HL-60/S4 treated with retinoic acid at 250 ng/mL for 4 days and 3 days (cell line): ENCODE data around the gene RSU1.
"Not testable (repeated sequence)": the region's sequence is repeated elsewhere in the genome, so short reads cannot be mapped to it uniquely, and the experiment has no call there.

Experiments used
- in situ Hi-C: fragments of 300-500 bp; cut with MboI; formaldehyde crosslinking; loops from 2 replicates; pipeline ENCODE4 v1.7.0; 2022; ENCODE audit warnings: low sequenced_read_pairs

The RSU1 gene

DNA sequence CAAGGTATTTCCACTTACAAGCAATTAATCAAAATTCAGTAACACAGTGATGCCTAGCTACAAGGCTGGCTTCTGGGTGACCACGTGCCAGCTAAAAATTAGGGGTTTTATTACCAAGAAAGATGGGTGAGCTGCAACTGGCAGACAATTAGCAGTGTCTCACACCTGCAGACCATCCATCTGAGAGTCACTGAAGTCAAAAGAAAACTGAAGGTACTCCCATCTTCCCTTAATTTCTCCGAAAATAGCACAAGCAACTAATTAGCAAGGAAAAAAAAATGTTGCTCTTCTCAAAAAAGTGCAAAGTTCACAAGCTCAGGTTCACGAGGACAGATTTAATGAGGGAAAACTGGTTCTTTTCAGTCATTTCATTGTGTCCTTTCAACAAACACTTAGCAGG lies 28.4 kb downstream of the RSU1 start:
- in situ Hi-C loops = loop anchor here (25.0 kb wide), 1 partner anchor 901 kb away; no protein-coding TSS in a partner anchor

DNA sequence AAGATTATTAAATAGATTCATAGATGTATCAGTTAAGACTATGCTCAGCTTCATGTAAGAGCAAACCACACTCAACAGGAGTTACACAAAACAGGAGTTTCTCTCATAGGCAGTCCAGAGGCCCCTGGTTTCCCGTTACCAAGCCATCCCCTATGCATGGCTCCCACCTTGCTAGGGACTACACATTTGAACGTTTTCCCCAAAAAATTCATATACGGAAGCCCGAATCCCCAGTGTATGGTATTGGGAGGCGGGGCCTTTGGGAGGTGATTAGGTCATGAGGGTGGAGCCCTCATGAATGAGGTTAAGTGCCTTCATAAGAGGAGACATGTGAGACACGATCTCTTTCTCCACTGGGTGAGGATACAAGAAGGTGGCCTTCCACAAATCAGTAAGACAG lies 29.1 kb downstream of the RSU1 start:
- in situ Hi-C loops = loop anchor here (25.0 kb wide), 1 partner anchor 901 kb away; no protein-coding TSS in a partner anchor

DNA sequence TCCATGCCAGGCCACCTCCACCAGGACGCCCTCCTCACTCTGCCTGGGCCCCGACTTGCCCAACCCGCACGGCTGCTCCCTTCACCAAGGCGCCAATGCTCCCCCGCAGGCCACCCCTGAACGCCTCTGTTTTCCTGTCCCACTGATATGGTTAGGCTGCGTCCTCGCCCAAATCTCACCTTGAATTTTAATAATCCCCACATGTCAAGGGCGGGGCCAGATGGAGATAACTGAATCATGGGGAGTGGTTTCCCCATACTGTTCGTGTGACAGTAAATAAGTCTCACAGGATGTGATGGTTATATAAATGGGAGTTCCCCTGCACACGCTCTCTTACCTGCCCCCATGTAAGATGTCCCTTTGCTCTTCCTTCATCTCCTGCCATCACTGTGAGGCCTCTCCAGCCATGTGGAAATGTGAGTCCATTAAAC lies 29.8 kb downstream of the RSU1 start:
- in situ Hi-C loops = loop anchor here (25.0 kb wide), 1 partner anchor 900 kb away; no protein-coding TSS in a partner anchor

DNA sequence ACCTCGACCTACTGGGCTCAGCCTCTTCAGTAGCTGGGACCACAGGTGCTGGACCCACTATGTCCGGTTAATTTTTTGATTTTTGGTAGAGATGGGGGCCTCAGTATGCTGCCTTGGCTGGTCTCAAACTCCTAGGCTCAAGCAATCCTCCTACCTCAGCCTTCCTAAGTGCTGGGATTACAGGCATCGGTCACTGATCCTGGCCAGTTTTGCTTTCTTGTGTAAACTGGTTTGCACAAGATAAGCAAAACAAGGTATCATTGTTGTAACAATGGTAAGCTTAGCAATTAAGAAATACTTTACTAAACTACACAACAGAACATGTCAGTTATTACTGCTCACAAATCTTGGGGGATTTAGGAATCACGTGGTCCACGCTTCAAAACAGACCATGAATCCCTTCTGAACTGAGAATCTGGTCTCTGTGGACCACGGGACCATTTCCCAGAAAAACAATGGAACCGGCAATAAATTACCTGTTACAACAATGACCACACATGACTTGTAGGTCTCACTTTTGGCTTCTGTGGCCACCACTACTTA lies 36.8 kb downstream of the RSU1 start:
- in situ Hi-C loops = loop anchor here (25.0 kb wide), 1 partner anchor 893 kb away; no protein-coding TSS in a partner anchor

DNA sequence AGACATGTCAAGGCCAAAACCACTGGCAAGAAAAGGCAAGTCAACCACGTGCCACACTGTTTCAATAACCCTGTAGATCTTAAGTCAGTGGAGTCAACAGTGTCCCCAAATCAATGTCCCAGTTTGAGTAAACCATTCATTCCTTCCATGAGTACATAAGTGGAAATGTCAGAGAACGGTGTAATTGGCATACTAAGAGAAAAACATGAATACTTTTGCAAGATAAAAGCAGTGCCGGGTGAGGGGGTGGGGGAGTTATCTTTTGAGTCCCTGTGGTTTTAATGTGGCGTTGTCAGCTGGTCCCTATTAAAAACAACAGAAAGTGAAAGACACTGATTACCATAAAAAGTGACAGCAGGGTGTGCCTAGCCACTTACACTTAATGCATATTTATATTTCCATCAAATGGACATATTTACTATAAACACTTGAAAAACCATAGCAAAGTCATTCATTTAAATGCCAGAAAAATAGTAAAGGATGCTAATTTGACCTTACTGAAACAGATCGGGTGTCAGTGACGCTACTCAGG lies 37.8 kb downstream of the RSU1 start:
- in situ Hi-C loops = loop anchor here (25.0 kb wide), 1 partner anchor 892 kb away; no protein-coding TSS in a partner anchor

DNA sequence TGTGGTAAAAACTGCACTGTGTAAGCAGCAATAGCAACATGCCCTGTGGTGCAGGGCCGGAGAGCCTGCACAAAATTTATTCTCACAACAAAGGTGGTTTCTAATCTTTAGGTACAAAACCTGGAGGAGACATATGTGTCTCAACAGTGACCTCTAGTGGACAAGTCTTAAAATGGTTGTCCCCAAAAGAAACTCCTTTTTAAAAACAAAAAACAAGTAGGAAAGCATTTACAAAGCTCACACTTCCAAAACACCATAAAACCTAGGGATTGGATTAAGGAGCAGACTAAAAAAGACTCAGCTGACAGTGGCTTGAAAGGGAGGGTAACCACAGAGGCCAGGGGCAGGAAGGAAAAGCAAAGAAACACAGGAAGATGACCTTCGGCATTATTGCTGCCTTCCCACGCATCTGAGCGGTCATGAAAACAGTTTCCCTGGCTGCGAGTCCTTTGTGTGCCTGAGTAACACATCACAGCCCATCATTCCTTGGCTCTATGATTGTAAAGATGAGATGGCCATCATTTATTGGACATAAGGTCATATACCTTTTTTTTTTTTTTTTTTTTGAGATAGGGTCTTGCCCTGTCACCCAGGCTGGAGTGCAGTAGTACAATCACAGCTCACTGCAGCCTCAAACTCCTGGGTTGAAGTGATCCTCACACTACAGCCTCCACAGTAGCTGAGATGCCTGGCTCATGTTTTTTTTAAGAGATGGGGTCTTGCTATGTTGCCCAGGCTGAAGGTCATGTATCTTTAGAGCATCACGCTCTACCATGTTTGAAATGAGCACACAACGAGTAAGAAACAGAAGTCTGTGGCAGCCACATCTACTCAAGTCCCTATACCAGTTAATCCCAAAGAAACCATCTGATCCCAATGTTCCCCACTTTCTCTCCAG lies 39.5 kb downstream of the RSU1 start:
- in situ Hi-C loops = loop anchor here (25.0 kb wide), 1 partner anchor 890 kb away; no protein-coding TSS in a partner anchor

DNA sequence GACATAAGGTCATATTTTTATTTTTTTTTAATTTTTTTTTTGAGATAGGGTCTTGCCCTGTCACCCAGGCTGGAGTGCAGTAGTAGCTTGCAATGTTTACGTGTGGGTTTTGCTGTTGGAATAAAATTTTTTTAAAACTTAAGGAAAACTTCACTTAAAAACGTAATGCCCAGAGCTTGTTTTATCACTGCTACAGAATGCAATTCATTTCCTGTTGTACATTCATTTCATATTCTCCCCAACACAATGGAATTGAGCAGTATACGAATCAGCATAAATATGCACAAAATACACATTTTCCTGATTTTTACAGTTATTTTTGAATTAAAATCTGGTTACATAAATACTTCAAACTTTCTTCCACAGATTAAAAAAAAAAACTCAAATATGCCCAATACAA lies 40.3 kb downstream of the RSU1 start:
- in situ Hi-C loops = loop anchor here (25.0 kb wide), 1 partner anchor 890 kb away; no protein-coding TSS in a partner anchor

DNA sequence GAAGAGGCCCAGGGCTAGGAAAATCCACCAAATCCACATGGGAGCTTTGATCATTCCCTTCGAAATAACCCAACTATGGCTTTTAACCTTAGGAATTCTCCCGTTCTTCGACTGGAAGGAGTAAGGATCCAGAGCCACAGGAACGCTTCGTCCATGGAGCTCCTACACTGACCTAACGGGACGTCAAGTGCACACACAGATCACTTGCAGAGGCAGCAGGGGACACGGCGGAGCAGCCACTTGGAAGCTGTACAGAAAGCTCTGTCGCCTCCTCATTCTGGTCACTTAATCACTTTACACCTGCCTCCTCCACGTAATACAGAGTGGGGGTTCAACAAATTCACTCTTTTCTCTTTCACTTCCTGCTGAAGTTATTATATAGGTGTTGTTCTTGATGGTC lies 43.9 kb downstream of the RSU1 start:
- in situ Hi-C loops = no loop called here

DNA sequence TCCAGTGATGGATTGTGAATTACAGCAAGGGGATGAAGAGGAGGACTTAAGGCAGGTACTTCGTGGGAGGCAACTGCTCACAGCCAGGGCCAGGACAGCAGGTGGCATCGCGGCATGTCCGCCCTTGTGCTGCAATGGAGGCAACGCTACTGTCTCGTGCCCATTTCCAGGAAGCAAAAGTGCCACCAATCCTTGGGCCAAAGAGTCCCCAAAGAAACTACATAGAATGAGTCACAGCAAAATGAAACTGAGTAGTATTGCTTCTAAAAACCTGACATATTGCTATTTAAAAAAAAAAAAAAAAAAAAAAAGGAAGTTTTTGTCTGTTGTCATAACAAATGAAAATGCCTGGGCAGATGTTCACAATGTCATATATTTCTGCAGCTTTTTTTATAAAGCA lies 46.6 kb downstream of the RSU1 start:
- in situ Hi-C loops = no loop called here

DNA sequence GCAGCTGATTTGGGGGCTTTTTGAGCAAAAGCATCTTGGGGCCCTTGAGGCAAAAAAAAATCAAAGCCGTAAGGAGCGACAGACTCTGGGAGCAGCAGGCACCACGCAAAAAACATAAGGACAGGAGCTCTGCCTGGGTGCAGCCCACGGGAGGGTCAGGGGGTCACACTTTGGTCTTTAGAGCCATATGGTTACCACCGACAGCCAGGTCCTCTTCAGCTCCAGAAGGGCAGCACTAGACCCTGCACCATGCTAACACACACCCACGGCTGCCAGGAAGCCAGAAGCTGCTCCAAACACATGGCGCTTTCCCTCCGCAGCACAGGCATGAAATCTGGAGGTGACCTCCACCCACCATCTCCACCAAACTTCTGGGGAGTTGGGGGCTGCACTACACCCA lies 47.1 kb downstream of the RSU1 start:
- in situ Hi-C loops = no loop called here

DNA sequence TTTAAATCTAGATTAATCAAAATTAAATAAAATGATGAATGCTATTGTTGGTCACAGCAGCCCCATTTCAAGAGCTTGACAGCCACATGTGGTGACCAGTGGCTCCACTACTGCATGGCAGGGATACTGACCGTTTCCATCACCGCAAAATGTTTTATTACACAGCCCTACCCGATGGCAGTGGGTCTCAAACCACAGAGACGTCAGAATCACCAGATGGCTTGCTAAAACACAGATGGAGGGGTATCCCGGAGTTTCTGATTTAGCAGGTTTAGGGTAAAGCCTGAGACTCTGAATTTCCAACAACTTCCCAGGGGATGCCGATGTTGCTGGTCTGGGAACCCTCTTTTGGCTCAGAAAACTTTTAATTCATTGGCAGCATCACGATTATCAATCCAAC lies 47.9 kb downstream of the RSU1 start:
- in situ Hi-C loops = no loop called here

DNA sequence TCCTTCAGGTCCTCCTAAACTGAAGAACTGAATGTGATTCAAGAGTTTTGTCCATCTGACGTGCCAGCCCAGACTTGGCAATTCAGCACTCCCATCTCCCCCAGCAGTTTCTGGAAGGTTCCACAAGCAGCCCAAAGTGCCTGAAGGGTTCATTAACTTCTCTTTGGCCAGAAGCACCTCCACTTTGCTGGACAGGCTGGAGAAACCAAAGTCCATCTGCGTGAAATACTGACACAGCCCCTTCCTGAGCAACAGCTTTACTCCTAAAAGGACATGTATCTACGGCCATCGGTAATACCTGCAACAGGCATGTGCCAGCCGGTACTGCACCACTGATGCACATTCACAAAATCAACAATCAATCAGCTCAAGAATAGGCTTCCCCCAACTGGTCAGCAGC lies 48.5 kb downstream of the RSU1 start:
- in situ Hi-C loops = no loop called here

DNA sequence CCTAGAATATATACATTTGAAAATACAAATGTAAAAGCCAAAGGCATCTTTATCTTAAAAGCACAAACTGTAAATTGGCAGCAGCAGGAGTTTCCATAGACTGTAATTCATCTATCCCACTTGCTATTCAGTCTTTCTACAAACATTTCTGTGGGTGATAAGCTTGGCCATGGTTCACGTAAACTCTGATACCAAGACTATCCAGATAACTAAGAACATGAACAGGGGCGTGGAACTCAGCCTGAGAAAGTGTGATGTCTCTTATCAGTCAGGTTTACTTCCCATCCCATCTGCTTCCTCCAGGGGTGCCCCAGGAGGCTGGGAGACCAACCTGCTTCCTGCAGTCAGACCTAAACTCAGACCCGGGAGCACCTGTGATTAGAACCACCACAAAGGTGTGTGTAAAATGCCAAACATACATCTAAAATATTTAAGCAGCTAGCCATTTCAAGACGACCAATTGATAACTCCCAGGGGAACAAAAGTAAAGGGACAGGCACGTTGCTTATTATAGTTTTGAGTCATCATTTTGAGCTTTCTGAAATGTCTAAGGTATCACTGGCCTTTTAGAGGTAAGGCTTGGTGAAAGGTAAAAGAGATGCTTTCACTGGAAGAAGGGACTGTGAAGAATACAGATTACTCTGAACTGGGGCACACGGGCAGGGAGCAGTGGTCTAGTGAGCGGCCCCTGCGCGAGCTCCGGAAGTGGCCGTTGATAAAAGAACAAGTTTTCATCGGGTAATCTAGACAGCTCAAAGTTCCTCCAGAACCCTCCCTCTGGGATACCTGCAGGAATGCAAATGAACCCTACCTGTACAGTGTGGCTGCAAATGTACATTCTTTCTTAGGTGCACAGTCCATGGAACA lies 51.5 kb downstream of the RSU1 start:
- in situ Hi-C loops = no loop called here

DNA sequence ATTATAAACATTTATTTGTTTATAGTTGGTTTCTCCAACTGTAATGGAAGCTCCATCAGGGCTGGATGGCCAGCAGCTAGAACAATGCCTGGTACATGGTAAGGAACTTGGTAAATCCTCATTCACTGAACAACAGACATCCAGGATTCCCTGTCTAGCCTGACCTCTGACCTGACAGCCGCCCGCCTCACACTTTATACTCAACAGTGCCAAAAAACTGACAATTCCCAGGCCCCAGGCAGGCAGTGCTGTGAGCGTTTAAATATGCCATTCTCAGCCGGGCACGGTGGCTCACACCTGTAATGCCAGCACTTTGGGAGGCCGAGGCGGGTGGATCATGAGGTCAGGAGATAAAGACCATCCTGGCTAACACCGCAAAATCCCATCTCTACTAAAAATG lies 55.9 kb downstream of the RSU1 start:
- in situ Hi-C loops = no loop called here

DNA sequence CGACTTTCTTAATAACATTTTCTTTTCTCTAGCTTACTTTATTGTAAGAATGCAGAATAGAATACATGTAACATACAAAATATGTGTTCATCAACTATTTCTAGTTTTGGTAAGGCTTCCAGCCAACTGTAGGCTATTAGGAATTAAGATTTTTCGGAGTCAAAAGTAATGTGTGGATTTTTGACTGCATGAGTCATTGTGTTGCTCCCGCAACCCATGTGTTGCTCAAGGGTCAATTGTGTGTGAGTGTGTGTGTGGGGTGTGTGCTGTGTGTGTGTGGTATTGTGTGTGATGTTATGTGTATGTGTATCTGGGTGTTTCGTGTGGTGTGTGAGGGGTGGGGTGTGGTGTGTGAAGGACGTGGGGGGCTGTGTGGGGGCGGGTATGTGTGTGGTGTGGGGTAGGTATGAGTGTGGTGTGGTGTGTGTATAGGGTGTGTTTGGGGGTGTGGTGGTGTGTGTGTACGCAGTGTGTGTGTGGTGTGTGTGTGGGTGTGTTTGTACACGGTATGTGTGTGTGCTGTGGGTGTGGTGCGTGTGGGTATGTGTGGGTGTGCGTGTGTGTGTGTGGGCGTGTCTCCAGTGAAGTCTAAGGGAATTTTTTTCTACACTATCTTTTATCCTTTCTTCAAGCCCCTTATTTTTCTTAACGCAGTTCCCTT lies 60.5 kb downstream of the RSU1 start:
- in situ Hi-C loops = no loop called here

DNA sequence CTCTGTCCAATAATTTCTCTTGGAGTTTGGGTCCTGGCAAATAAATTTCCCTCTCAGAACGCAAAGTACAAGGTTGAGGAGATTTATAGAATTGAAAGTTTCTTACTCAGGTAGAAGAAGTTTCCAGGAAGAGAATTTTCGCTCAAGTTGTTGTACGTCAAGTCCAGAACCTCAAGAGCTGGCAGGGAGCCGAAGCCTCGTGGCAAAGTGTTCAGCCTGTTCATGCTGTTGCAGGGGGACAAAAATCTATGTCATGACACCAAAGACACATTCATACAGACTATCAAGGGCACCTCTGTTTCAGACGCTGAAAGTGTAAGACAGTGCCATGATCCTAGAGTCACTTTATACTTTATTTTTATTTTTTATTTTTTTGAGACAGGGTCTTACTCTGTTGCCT lies 62.5 kb downstream of the RSU1 start:
- in situ Hi-C loops = no loop called here

DNA sequence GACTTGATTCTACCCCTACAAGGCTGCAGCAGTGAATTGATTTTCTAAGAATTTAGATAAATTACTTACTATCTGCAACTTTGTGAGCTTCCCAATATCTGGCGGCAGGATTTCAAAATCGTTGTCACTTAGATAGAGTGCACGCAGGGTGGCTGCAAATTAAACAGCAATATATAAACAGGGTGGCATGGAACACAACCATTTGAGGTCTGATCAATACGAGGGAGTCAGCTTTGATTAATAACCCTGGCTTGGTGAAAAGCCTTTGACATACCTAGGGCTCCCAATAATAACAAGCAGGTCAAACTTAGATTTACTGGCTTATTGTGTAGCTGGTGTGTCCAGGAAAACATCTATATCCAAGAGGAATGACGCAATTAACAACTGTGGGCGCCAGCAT lies 64.4 kb downstream of the RSU1 start:
- in situ Hi-C loops = not testable (repeated sequence)

DNA sequence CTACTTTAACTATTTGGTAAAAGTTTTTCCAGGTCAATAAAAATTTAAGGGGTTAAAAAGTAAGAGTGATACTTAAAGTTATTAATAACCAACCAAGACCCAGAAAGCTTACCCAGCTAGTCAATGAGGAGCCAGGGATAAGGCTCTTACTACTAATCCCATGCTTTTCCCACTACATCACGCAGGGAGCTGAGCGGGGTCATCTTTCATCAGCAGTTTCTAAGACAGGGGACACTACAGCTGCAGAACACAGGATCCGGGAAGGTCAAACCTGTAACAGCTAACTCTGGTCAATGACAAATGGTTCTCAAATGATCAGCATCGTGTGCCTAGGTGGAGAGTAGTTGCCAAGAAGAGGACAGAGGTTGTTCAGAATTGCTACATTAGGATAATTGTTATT lies 65.1 kb downstream of the RSU1 start:
- in situ Hi-C loops = no loop called here

DNA sequence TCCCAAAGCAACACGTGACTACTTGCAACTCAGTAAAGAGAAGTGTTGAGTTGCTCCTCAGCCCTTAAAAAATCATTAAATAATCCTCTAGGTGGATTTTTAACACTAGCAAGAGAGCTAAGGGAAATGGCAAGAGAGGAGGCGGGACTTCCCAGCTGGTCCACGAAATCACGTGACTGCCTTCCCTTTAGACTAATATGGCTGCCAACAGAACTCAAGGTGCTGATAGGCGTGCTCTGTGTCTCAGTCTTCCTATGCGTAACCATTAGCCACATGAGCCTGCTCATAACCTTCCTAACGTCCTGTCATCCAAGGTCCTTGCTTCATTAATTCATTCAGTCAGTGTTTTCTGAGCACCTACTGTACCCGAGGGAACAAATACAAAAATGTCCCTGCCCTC lies 66.0 kb downstream of the RSU1 start:
- in situ Hi-C loops = no loop called here

DNA sequence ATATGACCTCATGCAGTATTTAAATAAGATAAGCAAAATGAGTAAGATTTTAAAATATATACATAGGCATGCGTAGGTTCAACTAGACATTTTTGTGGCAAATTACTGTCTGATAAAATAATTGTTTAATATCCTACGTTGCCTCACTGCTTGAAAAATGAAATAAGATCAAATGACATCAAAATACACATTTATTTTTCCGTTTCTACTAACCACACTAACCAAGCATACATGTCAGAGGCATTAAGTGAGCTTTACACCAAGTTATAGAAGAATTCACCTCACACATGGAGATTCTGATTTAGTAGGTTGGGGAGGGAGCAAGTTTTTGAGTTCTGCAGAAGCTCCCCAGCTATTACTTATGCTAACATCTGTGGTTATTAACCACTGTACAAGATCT lies 66.8 kb downstream of the RSU1 start:
- in situ Hi-C loops = no loop called here
